HepG2 (cell line): ENCODE measurements around the gene TGM1. TPM values are rescaled to one million over a fixed set of nuclear protein-coding genes. Genes with fewer than 3 reads are reported as not detected.
A peak's percentile ranks its signal among the peaks of the same experiment; 100 is the strongest.

Experiments used
- ATF4 ChIP-seq, 2 experiments: fragments of 450-650 bp in 1 of 2; sonication (generic) in 1 of 2; formaldehyde crosslinking; IDR thresholded peaks; 2 replicates each; pipeline versions ENCODE4 v1.5.0 to v1.8.0; 2020 to 2022; ENCODE audit warnings: mild to moderate bottlenecking in 1 of 2, missing genetic modification reagents in 1 of 2
- BRF2 ChIP-seq: sonication (generic); formaldehyde crosslinking; IDR thresholded peaks from 2 replicates; pipeline ENCODE4 v1.8.1; 2022; ENCODE audit warnings: mild to moderate bottlenecking, missing genetic modification reagents
- FUBP1 ChIP-seq: sonication (generic); formaldehyde crosslinking; IDR thresholded peaks from 2 replicates; pipeline ENCODE4 v1.5.1; 2020; ENCODE audit warnings: missing genetic modification reagents, mild to moderate bottlenecking, borderline replicate concordance
- HMGXB3 ChIP-seq: sonication (generic); formaldehyde crosslinking; IDR thresholded peaks from 2 replicates; pipeline ENCODE4 v1.4.0; 2020; ENCODE audit warnings: missing genetic modification reagents, borderline replicate concordance
- KAT8 ChIP-seq: IDR thresholded peaks from 2 replicates; pipeline ENCODE4 v1.6.1; 2016; ENCODE audit warnings: missing genetic modification reagents, missing compliant biosample characterization
- MLX ChIP-seq: IDR thresholded peaks from 2 replicates; pipeline ENCODE4 v1.6.1; 2016
- PHF5A ChIP-seq: IDR thresholded peaks from one replicate; pipeline ENCODE4 v1.6.1; 2018; ENCODE audit warnings: low read depth, missing genetic modification reagents; ENCODE audit not compliant: unreplicated experiment
- TAF15 ChIP-seq: fragments of 200-400 bp; formaldehyde crosslinking; IDR thresholded peaks from one replicate; pipeline ENCODE4 v1.6.1; 2018; ENCODE audit warnings: mild to moderate bottlenecking, low read depth, low read length; ENCODE audit not compliant: poor library complexity, severe bottlenecking
- WIZ ChIP-seq: sonication (generic); formaldehyde crosslinking; IDR thresholded peaks from 2 replicates; pipeline ENCODE4 v1.5.1; 2020; ENCODE audit warnings: mild to moderate bottlenecking, missing genetic modification reagents
- ZBTB37 ChIP-seq: sonication (generic); formaldehyde crosslinking; IDR thresholded peaks from 2 replicates; pipeline ENCODE4 v1.4.0; 2020; ENCODE audit warnings: mild to moderate bottlenecking, missing genetic modification reagents
- ZFP36L2 ChIP-seq: sonication (generic); formaldehyde crosslinking; IDR thresholded peaks from 2 replicates; pipeline ENCODE4 v1.4.0; 2020; ENCODE audit warnings: missing genetic modification reagents
- ZNF282 ChIP-seq: fragments of 450-650 bp; IDR thresholded peaks from 2 replicates; pipeline ENCODE4 v1.6.1; 2018; ENCODE audit not compliant: partially characterized antibody
- ZNF333 ChIP-seq: sonication (generic); formaldehyde crosslinking; IDR thresholded peaks from 2 replicates; pipeline ENCODE4 v1.4.0; 2020; ENCODE audit warnings: mild to moderate bottlenecking, missing genetic modification reagents, borderline replicate concordance
- ZNF34 ChIP-seq: sonication (generic); formaldehyde crosslinking; IDR thresholded peaks from 2 replicates; pipeline ENCODE4 v1.4.0; 2020; ENCODE audit warnings: mild to moderate bottlenecking, missing genetic modification reagents, borderline replicate concordance
- ZNF496 ChIP-seq: sonication (generic); formaldehyde crosslinking; IDR thresholded peaks from 2 replicates; pipeline ENCODE4 v1.8.1; 2023; ENCODE audit warnings: mild to moderate bottlenecking, moderate library complexity, missing genetic modification reagents; ENCODE audit not compliant: insufficient replicate concordance
- ZNF567 ChIP-seq: sonication (generic); formaldehyde crosslinking; IDR thresholded peaks from 2 replicates; pipeline ENCODE4 v1.8.1; 2023; ENCODE audit warnings: mild to moderate bottlenecking, missing genetic modification reagents, borderline replicate concordance
- ZNF597 ChIP-seq: sonication (generic); formaldehyde crosslinking; IDR thresholded peaks from 2 replicates; pipeline ENCODE4 v1.5.0; 2020; ENCODE audit warnings: missing genetic modification reagents
- polyA plus RNA-seq, 8 experiments: library from polyadenylated mRNA; depleted of rRNA in 3 of 8; stranded (reverse) in 7 of 8; unstranded in 1 of 8; fragments of >200 nt; fragmentation: Illumina TruSeq in 4 of 8; extraction: Trizol in 4 of 8; gene quantifications; 2 replicates each; pipeline versions ENCODE4 v1.2.1 to v1.2.3, GENCODE V29; 2011 to 2016; ENCODE audit warnings: low read depth in 4 of 8, missing spikeins in 1 of 8, mixed read lengths in 1 of 8; ENCODE audit not compliant: insufficient read depth in 1 of 8
- total RNA-seq, 5 experiments: library from RNA; depleted of rRNA; stranded (reverse); fragments of >200 nt; fragmentation: Illumina TruSeq; extraction: Trizol; gene quantifications; 2 replicates each; pipeline ENCODE4 v1.2.3, GENCODE V29; 2016; ENCODE audit warnings: low read depth in 1 of 5

Gene TGM1
- total and polyA plus RNA-seq, 2 of the 13 experiments (the other 11 are each of a cell fraction or from before 2014, with no cell fraction given) = 3.2 to 10.6 TPM

- TF ChIP-seq WIZ (CRISPR knock-in tag) = no peak
- TF ChIP-seq ZNF333 (CRISPR knock-in tag) = no peak
- TF ChIP-seq HMGXB3 = no peak; the same call in 1 of the 2 replicates
- TF ChIP-seq ZFP36L2 (CRISPR knock-in tag) = no peak
- no peak for TF ChIP-seq PHF5A (CRISPR knock-in tag)
- peak; percentile 97; the same call in 1 of the 2 replicates for TF ChIP-seq FUBP1 (CRISPR knock-in tag)
- TF ChIP-seq ZBTB37 (CRISPR knock-in tag) = no peak
- no peak for TF ChIP-seq BRF2 (CRISPR knock-in tag)
- TF ChIP-seq ATF4 (CRISPR knock-in tag; IDR thresholded peaks at IDR 0.05) = no peak
- TF ChIP-seq TAF15 = no peak
- TF ChIP-seq ZNF34 (CRISPR knock-in tag) = peak; percentile 16; the same call in 1 of the 2 replicates
- TF ChIP-seq MLX = no peak
- TF ChIP-seq KAT8 (CRISPR knock-in tag) = no peak
- TF ChIP-seq ZNF282 = no peak
- no peak for TF ChIP-seq ZNF496 (CRISPR knock-in tag)
- TF ChIP-seq ZNF567 (CRISPR knock-in tag) = no peak
- TF ChIP-seq ZNF597 (CRISPR knock-in tag) = peak; percentile 34; the same call in 1 of the 2 replicates
Measured at GRCh38 chr14:24270537-24271133, 7.7 kb upstream of the TGM1 start (continued).
